ENCODE data around the gene PKN3.

DNA sequence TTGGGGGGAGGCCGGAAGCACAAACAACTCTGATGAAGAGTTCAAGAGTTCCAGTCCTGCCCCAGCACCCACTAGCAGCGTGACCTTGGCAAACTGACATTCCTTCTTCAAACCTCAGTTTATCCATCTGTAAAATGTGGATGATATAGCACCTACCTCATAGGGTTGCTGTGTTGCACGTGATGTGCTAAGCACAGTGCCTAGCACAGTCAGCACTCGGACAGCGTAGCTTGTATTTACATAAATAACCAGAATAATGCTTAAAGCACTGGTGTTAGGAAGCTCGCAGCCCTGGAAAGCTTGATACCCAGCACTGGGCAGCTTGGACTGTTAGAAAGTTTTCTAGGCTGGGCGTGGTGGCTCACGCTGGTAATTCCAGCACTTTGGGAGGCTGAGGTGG, 5.1 kb downstream of the PKN3 start:
- no peak for TF ChIP-seq POLR2A (IDR thresholded peaks at IDR 0.05; ENCODE audit: extremely low read depth, insufficient read length)
- TF ChIP-seq, protein P1, sequence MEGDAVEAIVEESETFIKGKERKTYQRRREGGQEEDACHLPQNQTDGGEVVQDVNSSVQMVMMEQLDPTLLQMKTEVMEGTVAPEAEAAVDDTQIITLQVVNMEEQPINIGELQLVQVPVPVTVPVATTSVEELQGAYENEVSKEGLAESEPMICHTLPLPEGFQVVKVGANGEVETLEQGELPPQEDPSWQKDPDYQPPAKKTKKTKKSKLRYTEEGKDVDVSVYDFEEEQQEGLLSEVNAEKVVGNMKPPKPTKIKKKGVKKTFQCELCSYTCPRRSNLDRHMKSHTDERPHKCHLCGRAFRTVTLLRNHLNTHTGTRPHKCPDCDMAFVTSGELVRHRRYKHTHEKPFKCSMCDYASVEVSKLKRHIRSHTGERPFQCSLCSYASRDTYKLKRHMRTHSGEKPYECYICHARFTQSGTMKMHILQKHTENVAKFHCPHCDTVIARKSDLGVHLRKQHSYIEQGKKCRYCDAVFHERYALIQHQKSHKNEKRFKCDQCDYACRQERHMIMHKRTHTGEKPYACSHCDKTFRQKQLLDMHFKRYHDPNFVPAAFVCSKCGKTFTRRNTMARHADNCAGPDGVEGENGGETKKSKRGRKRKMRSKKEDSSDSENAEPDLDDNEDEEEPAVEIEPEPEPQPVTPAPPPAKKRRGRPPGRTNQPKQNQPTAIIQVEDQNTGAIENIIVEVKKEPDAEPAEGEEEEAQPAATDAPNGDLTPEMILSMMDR (IDR thresholded peaks at IDR 0.05; ENCODE audit: low read depth, low read length): no peak
- TF ChIP-seq, protein P2, sequence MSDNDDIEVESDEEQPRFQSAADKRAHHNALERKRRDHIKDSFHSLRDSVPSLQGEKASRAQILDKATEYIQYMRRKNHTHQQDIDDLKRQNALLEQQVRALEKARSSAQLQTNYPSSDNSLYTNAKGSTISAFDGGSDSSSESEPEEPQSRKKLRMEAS (IDR thresholded peaks at IDR 0.05; ENCODE audit: low read depth, low read length): no peak

Measured in NB4 (cell line).